H1 (cell line): ENCODE measurements around the gene LONRF2. TPM values are rescaled to one million over a fixed set of nuclear protein-coding genes. Genes with fewer than 3 reads are reported as not detected.

Experiments used
- CEBPB ChIP-seq: IDR thresholded peaks from 2 replicates; pipeline ENCODE4 v1.6.1; 2012; ENCODE audit warnings: low read depth, low read length
- CHD2 ChIP-seq: IDR thresholded peaks from 2 replicates; pipeline ENCODE4 v1.6.1; 2012; ENCODE audit warnings: low read length, improper control_type of control experiment
- RFX5 ChIP-seq: IDR thresholded peaks from 2 replicates; pipeline ENCODE4 v1.6.1; 2011; ENCODE audit warnings: low read depth, low read length, improper control_type of control experiment, borderline replicate concordance
- polyA plus RNA-seq, 7 experiments: library from polyadenylated mRNA; depleted of rRNA in 3 of 7; stranded (reverse) in 5 of 7; unstranded in 2 of 7; fragments of >200 nt in 5 of 7; fragments of 200-250 nt in 2 of 7; gene quantifications; 1 replicate in 5 of 7; 2 replicates in 1 of 7; 4 replicates in 1 of 7; pipeline versions ENCODE4 v1.2.1 to v1.2.3, GENCODE V29; 2011 to 2013; ENCODE audit warnings: missing spikeins in 2 of 7, mixed read lengths in 2 of 7
- total RNA-seq: library from RNA; stranded (reverse); fragmentation: NEBNext Ultra II Directional; extraction: Animal tissue kit (Norgen Biotek cat#: 25700); gene quantifications from 2 replicates; pipeline ENCODE4 v1.2.1, GENCODE V29; 2021
- TF ChIP-seq, protein P1 (sequence below): IDR thresholded peaks from 2 replicates; pipeline ENCODE4 v1.6.1; 2011; ENCODE audit warnings: low read length, improper control_type of control experiment

The LONRF2 gene
- total and polyA plus RNA-seq, 2 of the 8 experiments (the other 6 are each of a cell fraction or from before 2014, with no cell fraction given) = 0.24 to 0.74 TPM

DNA sequence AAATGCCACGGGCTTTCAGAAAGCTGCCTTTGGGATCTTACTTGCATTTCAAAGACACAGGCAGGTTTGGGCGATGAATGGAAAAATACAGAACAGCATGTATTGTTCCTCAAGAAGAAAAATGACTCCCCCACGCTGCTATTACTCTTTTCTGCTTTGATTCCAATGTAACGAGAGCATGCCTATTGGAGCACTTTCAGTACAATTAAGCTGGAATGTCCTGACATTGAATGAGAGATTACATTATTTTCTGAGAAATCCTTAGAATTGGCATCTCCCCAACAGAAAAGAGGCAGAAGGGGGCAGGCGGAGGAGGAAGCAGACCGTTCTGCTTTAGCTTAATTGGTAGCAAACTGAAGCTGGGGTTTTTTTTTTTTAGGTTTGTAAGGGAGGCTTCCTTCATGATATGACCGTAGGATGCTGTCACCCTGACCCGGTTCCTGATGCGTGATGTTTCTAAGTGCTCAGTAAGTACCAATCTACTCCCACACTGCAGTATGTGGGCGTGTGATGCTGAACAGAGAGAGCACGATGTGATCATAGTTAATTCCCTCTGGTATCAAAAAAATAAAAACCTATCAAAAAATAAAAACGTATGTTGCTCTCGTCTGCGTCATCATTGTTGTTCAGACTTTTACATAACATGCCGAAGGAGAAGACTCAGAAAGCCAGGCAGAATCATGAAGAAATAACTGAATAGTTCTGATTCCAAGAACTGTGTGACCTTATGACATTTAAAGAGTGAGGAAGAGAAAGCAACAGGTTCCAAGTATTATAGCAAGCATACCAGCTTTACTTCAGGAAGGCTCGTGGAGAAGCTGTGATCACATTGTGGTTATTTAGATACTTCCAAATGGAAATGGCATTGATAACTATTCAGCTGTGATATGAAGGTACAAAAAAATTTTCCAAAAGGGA is 40.5 kb downstream of the LONRF2 start (continued):
- TF ChIP-seq CEBPB (no peak), CHD2 (no peak), RFX5 (no peak)
- TF ChIP-seq, protein P1, sequence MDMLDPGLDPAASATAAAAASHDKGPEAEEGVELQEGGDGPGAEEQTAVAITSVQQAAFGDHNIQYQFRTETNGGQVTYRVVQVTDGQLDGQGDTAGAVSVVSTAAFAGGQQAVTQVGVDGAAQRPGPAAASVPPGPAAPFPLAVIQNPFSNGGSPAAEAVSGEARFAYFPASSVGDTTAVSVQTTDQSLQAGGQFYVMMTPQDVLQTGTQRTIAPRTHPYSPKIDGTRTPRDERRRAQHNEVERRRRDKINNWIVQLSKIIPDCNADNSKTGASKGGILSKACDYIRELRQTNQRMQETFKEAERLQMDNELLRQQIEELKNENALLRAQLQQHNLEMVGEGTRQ = no peak
